SK-N-SH treated with all-trans-retinoic acid at 6 μM for 48 hours (cell line): ENCODE results near the gene IFT172.

Experiments used
- ATAC-seq: fragments of 200-7000 bp; cut with Tn5 transposase; 3 replicates; pipeline ENCODE4 v1.9.1; 2020; ENCODE audit warnings: mild to moderate bottlenecking, moderate library complexity
- ARNTL ChIP-seq: fragments of 450-650 bp; formaldehyde crosslinking; IDR thresholded peaks from 2 replicates; pipeline ENCODE4 v1.5.0; 2020; ENCODE audit warnings: low read depth, mild to moderate bottlenecking, moderate library complexity, borderline replicate concordance
- CSDC2 ChIP-seq: fragments of 250-450 bp; sonication (Bioruptor Pico); IDR thresholded peaks from 2 replicates; pipeline ENCODE4 v1.5.0; 2020; ENCODE audit warnings: mild to moderate bottlenecking, moderate library complexity
- GLIS3 ChIP-seq: fragments of 250-450 bp; sonication (Bioruptor Pico); IDR thresholded peaks from 2 replicates; pipeline ENCODE4 v1.5.0; 2020; ENCODE audit warnings: mild to moderate bottlenecking, moderate library complexity
- ISL1 ChIP-seq: fragments of 250-450 bp; sonication (Bioruptor Pico); IDR thresholded peaks from 2 replicates; pipeline ENCODE4 v2.1.2; 2022; ENCODE audit warnings: mild to moderate bottlenecking, moderate library complexity
- OSR1 ChIP-seq: fragments of 250-450 bp; sonication (Bioruptor Pico); IDR thresholded peaks from 2 replicates; pipeline ENCODE4 v1.8.0; 2022; ENCODE audit warnings: moderate library complexity, mild to moderate bottlenecking, inconsistent platforms
- PATZ1 ChIP-seq: fragments of 250-450 bp; sonication (Bioruptor Pico); IDR thresholded peaks from 2 replicates; pipeline ENCODE4 v1.8.0; 2020; ENCODE audit warnings: mild to moderate bottlenecking, moderate library complexity, borderline replicate concordance
- POU6F1 ChIP-seq: fragments of 250-450 bp; sonication (Bioruptor Pico); IDR thresholded peaks from 2 replicates; pipeline ENCODE4 v1.8.0; 2021; ENCODE audit warnings: low read depth, mild to moderate bottlenecking, moderate library complexity, borderline replicate concordance
- RARB ChIP-seq: fragments of 250-450 bp; sonication (Bioruptor Pico); IDR thresholded peaks from 2 replicates; pipeline ENCODE4 v1.8.0; 2021; ENCODE audit warnings: mild to moderate bottlenecking, moderate library complexity
- SNAI2 ChIP-seq: fragments of 250-450 bp; sonication (Bioruptor Pico); IDR thresholded peaks from 2 replicates; pipeline ENCODE4 v1.5.0; 2020; ENCODE audit warnings: mild to moderate bottlenecking, moderate library complexity
- TCF4 ChIP-seq: fragments of 250-450 bp; sonication (Bioruptor Pico); IDR thresholded peaks from 2 replicates; pipeline ENCODE4 v1.8.0; 2021; ENCODE audit warnings: mild to moderate bottlenecking, moderate library complexity, borderline replicate concordance
- TOX ChIP-seq: fragments of 250-450 bp; sonication (Bioruptor Pico); IDR thresholded peaks from 2 replicates; pipeline ENCODE4 v1.8.0; 2021; ENCODE audit warnings: mild to moderate bottlenecking, moderate library complexity, borderline replicate concordance
- ZC3H10 ChIP-seq: fragments of 250-450 bp; sonication (Bioruptor Pico); IDR thresholded peaks from 2 replicates; pipeline ENCODE4 v1.5.1; 2021; ENCODE audit warnings: mild to moderate bottlenecking, moderate library complexity
- ZFP3 ChIP-seq: fragments of 250-450 bp; sonication (Bioruptor Pico); IDR thresholded peaks from 2 replicates; pipeline ENCODE4 v1.5.0; 2020; ENCODE audit warnings: mild to moderate bottlenecking, moderate library complexity
- ZFP30 ChIP-seq: fragments of 450-650 bp; formaldehyde crosslinking; IDR thresholded peaks from 2 replicates; pipeline ENCODE4 v1.5.0; 2022; ENCODE audit warnings: mild to moderate bottlenecking, moderate library complexity
- ZNF565 ChIP-seq: fragments of 450-650 bp; formaldehyde crosslinking; conservative IDR thresholded peaks from 2 replicates; pipeline ENCODE4 v1.5.0; 2020; ENCODE audit warnings: low read depth, mild to moderate bottlenecking, moderate library complexity
- ZNF70 ChIP-seq: fragments of 450-650 bp; formaldehyde crosslinking; IDR thresholded peaks from 2 replicates; pipeline ENCODE4 v1.5.0; 2020; ENCODE audit warnings: mild to moderate bottlenecking, moderate library complexity
- TF ChIP-seq, protein P1 (sequence below): fragments of 250-450 bp; sonication (Bioruptor Pico); IDR thresholded peaks from 2 replicates; pipeline ENCODE4 v1.5.1; 2020; ENCODE audit warnings: low read depth, mild to moderate bottlenecking, moderate library complexity
- TF ChIP-seq, protein P2 (sequence below): fragments of 250-450 bp; sonication (Bioruptor Pico); IDR thresholded peaks from 2 replicates; pipeline ENCODE4 v1.5.1; 2021; ENCODE audit warnings: mild to moderate bottlenecking, moderate library complexity
- TF ChIP-seq, protein P3 (sequence below): fragments of 250-450 bp; sonication (Bioruptor Pico); IDR thresholded peaks from 2 replicates; pipeline ENCODE4 v1.5.0; 2020; ENCODE audit warnings: mild to moderate bottlenecking, moderate library complexity

The IFT172 gene

DNA sequence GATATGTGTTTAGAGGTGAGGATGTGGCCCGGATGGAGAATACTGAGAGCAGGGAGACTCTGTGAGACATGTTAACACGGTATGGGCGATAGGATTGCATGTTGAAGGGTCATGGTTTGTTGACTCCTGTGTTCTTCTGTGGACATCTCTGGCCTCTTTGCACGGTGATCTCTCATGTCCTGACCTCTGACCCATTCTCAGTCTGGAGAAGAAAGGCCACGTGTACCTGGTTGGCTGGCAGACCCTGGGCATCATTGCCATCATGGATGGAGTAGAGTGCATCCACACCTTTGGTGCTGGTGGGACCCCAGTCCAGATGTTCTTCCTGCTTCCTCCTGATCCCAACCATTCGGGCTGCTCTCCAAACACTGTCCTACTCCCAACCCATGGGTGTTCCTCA is 17.0 kb upstream of the IFT172 start:
- no peak for ATAC-seq
- no peak for TF ChIP-seq ZFP3 (CRISPR knock-in tag)
- TF ChIP-seq GLIS3 = no peak
- no peak for TF ChIP-seq ZNF70 (CRISPR knock-in tag)
- TF ChIP-seq ISL1 (CRISPR knock-in tag) = no peak
- TF ChIP-seq, protein P1, sequence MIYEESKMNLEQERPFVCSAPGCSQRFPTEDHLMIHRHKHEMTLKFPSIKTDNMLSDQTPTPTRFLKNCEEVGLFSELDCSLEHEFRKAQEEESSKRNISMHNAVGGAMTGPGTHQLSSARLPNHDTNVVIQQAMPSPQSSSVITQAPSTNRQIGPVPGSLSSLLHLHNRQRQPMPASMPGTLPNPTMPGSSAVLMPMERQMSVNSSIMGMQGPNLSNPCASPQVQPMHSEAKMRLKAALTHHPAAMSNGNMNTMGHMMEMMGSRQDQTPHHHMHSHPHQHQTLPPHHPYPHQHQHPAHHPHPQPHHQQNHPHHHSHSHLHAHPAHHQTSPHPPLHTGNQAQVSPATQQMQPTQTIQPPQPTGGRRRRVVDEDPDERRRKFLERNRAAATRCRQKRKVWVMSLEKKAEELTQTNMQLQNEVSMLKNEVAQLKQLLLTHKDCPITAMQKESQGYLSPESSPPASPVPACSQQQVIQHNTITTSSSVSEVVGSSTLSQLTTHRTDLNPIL (CRISPR knock-in tag) = no peak

GRCh38 chr2:27502142-27502541 is 12.6 kb upstream of the IFT172 start:
- no peak for TF ChIP-seq RARB (CRISPR knock-in tag)
- TF ChIP-seq ARNTL (CRISPR knock-in tag) = no peak
- no peak for TF ChIP-seq GLIS3
- TF ChIP-seq PATZ1 = no peak
- TF ChIP-seq TOX (CRISPR knock-in tag) = no peak
- ATAC-seq = no peak

DNA sequence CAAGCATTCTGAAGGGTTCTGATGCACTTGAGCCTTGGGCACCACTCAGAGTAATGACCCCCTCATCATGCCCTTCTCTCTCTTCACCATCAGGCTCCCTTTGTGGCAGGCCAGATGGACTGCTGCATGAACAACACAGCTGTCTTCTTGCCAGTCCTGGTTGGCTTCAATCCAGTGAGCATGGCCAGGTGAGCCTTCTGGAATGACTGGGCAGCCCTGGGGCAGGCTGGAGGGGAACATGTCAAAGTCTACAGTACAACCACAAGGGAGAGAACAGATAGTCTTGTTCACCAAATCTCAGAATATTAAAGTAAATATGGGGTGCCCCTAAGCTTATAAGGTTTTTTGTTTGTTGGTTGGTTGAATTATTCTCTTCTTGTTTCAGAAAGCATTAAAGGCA is 11.5 kb upstream of the IFT172 start:
- ATAC-seq = no peak
- TF ChIP-seq, protein P2, sequence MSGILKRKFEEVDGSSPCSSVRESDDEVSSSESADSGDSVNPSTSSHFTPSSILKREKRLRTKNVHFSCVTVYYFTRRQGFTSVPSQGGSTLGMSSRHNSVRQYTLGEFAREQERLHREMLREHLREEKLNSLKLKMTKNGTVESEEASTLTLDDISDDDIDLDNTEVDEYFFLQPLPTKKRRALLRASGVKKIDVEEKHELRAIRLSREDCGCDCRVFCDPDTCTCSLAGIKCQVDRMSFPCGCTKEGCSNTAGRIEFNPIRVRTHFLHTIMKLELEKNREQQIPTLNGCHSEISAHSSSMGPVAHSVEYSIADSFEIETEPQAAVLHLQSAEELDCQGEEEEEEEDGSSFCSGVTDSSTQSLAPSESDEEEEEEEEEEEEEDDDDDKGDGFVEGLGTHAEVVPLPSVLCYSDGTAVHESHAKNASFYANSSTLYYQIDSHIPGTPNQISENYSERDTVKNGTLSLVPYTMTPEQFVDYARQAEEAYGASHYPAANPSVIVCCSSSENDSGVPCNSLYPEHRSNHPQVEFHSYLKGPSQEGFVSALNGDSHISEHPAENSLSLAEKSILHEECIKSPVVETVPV (CRISPR knock-in tag) = no peak
- no peak for TF ChIP-seq ZNF565 (CRISPR knock-in tag)

DNA sequence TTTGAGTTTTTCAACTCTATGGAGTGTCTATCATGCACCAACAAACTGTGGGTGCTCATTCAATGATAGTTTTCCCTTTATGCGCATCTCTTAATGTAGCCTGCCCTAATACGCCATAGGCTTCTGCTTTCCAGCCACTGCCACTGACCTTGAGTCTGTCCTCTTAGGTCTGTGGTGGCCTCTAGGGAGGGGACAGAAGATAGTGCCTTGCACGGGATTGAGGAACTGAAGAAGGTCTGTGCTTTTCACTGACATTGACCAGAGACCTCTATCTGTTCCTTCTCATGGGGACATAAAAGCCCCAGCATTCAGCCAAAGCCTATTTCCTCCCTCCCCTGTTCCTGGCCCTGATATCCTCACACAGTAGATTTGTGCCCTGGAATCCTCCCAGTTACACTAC is 9.4 kb upstream of the IFT172 start:
- TF ChIP-seq ISL1 (CRISPR knock-in tag) (no peak), GLIS3 (no peak), ZNF70 (CRISPR knock-in tag) (no peak), RARB (CRISPR knock-in tag) (no peak), ZC3H10 (CRISPR knock-in tag) (no peak), ZFP30 (no peak), PATZ1 (no peak)
- TF ChIP-seq, protein P3, sequence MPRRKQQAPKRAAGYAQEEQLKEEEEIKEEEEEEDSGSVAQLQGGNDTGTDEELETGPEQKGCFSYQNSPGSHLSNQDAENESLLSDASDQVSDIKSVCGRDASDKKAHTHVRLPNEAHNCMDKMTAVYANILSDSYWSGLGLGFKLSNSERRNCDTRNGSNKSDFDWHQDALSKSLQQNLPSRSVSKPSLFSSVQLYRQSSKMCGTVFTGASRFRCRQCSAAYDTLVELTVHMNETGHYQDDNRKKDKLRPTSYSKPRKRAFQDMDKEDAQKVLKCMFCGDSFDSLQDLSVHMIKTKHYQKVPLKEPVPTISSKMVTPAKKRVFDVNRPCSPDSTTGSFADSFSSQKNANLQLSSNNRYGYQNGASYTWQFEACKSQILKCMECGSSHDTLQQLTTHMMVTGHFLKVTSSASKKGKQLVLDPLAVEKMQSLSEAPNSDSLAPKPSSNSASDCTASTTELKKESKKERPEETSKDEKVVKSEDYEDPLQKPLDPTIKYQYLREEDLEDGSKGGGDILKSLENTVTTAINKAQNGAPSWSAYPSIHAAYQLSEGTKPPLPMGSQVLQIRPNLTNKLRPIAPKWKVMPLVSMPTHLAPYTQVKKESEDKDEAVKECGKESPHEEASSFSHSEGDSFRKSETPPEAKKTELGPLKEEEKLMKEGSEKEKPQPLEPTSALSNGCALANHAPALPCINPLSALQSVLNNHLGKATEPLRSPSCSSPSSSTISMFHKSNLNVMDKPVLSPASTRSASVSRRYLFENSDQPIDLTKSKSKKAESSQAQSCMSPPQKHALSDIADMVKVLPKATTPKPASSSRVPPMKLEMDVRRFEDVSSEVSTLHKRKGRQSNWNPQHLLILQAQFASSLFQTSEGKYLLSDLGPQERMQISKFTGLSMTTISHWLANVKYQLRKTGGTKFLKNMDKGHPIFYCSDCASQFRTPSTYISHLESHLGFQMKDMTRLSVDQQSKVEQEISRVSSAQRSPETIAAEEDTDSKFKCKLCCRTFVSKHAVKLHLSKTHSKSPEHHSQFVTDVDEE = no peak
- TF ChIP-seq, protein P1 (CRISPR knock-in tag) = no peak
- no peak for ATAC-seq

- ATAC-seq = no peak
- TF ChIP-seq, protein P2 (CRISPR knock-in tag) = no peak
- no peak for TF ChIP-seq ARNTL (CRISPR knock-in tag)
- no peak for TF ChIP-seq POU6F1 (CRISPR knock-in tag)
- no peak for TF ChIP-seq ZFP3 (CRISPR knock-in tag)
- no peak for TF ChIP-seq TOX (CRISPR knock-in tag)
- TF ChIP-seq ZNF565 (CRISPR knock-in tag) = no peak
- no peak for TF ChIP-seq CSDC2 (CRISPR knock-in tag)
- no peak for TF ChIP-seq SNAI2
- no peak for TF ChIP-seq OSR1 (CRISPR knock-in tag)
- TF ChIP-seq, protein P1 (CRISPR knock-in tag) = no peak
- TF ChIP-seq TCF4 (CRISPR knock-in tag) = no peak
These were observed 7.7 kb upstream of the IFT172 start for GRCh38 chr2:27497288-27497627.
